Fibroblast of skin of back (primary cell): ENCODE data around the gene LZTFL1.

Experiments used
- DNase-seq: peaks from one replicate; pipeline ENCODE4 v3.0.0-alpha.2; 2013

The LZTFL1 gene

GRCh38 chr3:45782381-45782780 lies 59.5 kb downstream of the LZTFL1 start:
- DNase-seq, result no peak

GRCh38 chr3:45781841-45782240 lies 60.1 kb downstream of the LZTFL1 start:
- no peak for DNase-seq

- DNase-seq, result no peak
These were observed 60.6 kb downstream of the LZTFL1 start for GRCh38 chr3:45781271-45781670.

GRCh38 chr3:45779746-45780735 lies 61.9 kb downstream of the LZTFL1 start:
- no peak for DNase-seq

GRCh38 chr3:45778761-45779201 lies 63.1 kb downstream of the LZTFL1 start:
- no peak for DNase-seq

GRCh38 chr3:45777746-45778386 lies 64.1 kb downstream of the LZTFL1 start:
- DNase-seq, result no peak

GRCh38 chr3:45777111-45777745 lies 64.7 kb downstream of the LZTFL1 start:
- DNase-seq, result no peak

GRCh38 chr3:45776611-45777010 lies 65.3 kb downstream of the LZTFL1 start:
- DNase-seq, result no peak

- DNase-seq, result no peak
These were observed 65.7 kb downstream of the LZTFL1 start for GRCh38 chr3:45776301-45776595.

- no peak for DNase-seq
These were observed 66.2 kb downstream of the LZTFL1 start for GRCh38 chr3:45775571-45776300.

- DNase-seq, result no peak
These were observed 67.1 kb downstream of the LZTFL1 start for GRCh38 chr3:45774581-45775521.

GRCh38 chr3:45773714-45774449 lies 68.0 kb downstream of the LZTFL1 start:
- DNase-seq, result no peak
